ENCODE results near the gene ATP11C.
"Not testable (repeated sequence)": the region's sequence is repeated elsewhere in the genome, so short reads cannot be mapped to it uniquely, and the experiment has no call there.

Gene ATP11C

DNA sequence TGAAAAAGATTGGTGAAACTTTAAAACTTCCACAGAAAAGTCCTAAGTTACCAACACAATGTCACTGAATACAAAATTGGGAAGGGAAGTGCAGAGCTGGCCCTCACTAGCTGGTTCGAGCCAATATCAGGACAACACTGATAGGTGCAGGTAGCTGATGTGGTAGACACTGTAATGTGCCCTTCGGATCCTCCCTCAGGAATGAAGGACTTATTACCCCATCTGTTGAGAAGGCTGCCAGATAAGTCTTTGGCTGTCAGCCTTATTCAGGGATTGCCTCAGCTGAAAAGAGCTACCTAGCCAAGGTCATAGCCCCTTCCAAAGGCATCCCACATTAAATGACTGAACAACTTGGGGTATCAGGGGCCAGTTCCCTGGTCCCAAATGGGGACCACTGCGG lies 230.2 kb downstream of the ATP11C start:
- DNase-seq, result no peak

DNA sequence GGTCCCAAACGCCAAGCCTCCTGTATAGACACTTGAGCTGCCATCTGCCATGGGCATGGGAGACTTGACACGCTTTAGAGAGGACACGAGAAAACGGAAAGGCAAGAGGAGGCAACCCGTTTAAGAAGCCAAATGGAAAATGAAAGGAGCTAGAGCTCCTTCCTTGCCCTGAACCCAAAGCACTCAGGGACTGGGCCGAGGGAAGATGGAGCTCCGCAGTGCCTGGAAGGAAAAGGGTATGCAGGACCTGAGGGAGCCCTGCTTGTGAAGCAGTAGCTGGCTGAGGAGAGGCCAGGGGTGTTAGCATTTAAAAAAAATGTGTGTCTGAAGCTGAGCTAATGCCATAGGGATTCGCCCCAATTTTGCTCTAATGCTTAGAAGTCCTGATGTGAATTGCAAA lies 239.9 kb downstream of the ATP11C start:
- DNase-seq, result no peak

DNA sequence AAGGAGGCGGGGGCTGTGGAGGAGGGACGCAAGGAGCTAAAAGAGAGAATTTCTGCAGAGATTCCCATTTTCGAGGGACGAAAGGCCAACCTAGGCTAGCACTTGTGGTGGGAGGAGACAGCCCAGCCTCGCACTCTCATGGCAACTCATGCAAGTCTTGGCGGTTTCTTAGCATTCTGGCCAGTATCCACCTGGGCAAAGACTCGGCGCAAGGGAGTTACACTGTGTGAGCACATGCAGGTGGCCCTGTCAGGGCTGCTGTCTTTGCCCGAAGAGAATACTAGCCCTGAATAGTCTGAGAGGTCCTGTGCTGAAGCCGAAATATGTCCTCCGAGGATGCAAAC lies 240.4 kb downstream of the ATP11C start:
- no peak for DNase-seq

DNA sequence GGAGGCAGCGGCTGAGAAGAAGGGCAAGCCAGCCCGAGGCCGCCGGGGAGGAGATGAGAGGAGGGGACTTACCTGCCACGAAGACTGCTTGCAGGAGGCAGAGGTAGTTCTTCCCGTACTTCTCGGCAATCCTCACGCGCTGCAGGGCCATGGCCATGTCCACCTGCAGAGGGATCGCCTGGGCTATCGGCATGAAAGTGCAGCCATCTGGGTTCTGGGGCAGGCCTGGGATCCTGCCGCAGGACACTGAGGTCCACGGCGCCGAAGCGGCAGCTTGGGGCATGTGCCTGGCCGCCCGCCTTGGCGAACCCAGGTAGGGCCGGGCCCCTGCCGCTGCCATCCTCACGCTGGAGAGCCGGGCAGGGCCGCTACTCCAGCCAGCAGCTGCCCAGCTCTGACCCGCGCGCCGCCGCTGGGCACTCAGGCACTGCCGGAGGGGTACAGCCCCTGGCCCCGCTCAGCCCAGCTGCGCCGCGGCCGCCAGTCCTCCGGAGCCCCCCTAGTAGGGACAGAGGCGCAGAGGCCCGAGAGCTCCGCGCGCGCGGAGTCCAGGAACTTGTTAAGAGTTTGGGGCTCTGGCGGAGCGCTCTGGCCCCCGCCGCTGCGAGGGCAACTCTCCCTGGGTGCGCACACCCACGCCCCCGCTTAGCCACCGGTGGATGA lies 240.9 kb downstream of the ATP11C start:
- no peak for DNase-seq

DNA sequence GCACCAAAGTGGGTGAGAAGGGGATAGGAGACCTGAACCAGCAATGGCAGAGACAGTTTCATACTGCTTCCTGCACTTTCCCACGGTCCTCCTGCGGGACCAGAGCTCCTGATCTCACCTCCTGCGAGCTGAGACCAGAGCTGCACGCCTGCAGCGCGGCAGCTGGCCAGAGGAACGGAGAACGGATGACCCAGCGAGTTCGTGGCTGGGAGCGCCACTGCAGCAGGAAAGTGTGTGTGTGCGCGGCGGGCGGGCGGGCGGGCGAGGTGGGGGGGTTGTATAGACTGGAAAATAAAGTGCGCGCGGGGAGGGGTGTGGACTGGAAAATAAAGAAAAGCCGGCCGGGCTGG lies 241.4 kb downstream of the ATP11C start:
- no peak for DNase-seq

DNA sequence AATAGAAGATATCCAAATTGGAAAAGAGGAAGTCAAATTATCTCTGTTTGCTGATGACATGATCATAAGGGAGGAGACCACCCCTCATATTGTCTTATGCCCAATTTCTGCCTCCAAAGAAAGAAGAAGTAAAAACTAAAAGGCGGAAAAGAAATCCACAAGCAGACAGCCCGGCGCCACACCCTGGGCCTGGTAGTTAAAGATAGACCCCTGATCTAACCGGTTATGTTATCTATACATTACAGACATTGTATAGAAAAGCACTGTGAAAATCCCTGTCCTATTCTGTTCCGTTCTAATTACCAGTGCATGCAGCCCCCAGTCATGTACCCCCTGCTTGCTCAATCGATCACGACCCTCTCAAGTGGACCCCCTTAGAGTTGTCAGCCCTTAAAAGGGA lies 247.7 kb downstream of the ATP11C start:
- not testable (repeated sequence) for DNase-seq

DNA sequence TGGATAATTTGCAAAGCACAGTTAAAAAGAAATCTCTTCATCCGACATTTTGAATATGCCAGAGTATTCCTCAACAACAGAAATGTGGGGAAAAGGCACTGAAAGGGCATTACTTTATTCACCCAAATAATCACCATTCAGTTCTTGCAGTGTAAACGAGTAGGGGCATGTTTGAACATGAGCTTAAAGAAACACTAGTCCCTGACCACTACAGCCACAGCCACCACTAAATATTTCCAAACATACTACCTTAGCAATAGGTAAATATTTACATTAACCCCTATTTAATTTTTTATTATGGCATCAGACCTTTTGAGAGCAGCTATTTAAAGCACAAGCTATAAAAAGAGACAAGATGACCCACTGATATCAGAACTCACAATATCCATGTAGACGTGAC lies 252.5 kb downstream of the ATP11C start:
- DNase-seq, result no peak

Data from CD4-positive, alpha-beta T cell treated with Interferon gamma for 1 hour (primary cell).